Measurements from ENCODE around the gene NEK11. TPM values are rescaled to one million over a fixed set of nuclear protein-coding genes. Genes with fewer than 3 reads are reported as not detected.

The NEK11 gene
- total RNA-seq, 1 donor from 2014 or later, result 7.1 TPM

GRCh38 chr3:131323014-131323413 is 296.3 kb downstream of the NEK11 start:
- Histone ChIP-seq H3K9ac (ENCODE audit: low read length) (no peak overlapping the region), H3K27me3 (ENCODE audit: insufficient read depth, low read length) (no peaks in the 10 kb centered on the region), H3K4me3 (ENCODE audit: insufficient read depth, low read depth, low read length) (no peak overlapping the region), H4K20me1 (ENCODE audit: insufficient read depth, low read length) (no peaks in the 10 kb centered on the region), H3K79me2 (ENCODE audit: insufficient read depth, low read length) (no peaks in the 10 kb centered on the region), H2AFZ (ENCODE audit: low read depth, low read length) (no peak overlapping the region), H3K27ac (ENCODE audit: low read depth, low read length) (no peak overlapping the region), H3K4me2 (ENCODE audit: low read length) (no peak overlapping the region), H3K9me3 (ENCODE audit: insufficient read depth, low read depth, low read length) (no peaks in the 10 kb centered on the region), H3K36me3 (ENCODE audit: insufficient read depth, low read length) (no peaks in the 10 kb centered on the region), H3K4me1 (ENCODE audit: insufficient read depth, low read length) (no peaks in the 10 kb centered on the region)
- TF ChIP-seq EZH2 (IDR thresholded peaks at IDR 0.05; ENCODE audit: insufficient read depth, low read length) (no peak), CTCF (IDR thresholded peaks at IDR 0.05; ENCODE audit: insufficient read depth, low read depth, low read length) (no peak)
- H3K4me3 Mint-ChIP-seq (ENCODE audit: unreplicated experiment), result no peak overlapping the region
- peaks cover 3% of the 10 kb centered on the region for H3K36me3 Mint-ChIP-seq (ENCODE audit: low read depth, unreplicated experiment)
- DNase-seq (ENCODE audit: low read depth) (no peak), FAIRE-seq (no peak)
- H3K27ac Mint-ChIP-seq (ENCODE audit: unreplicated experiment), result no peak overlapping the region
- peaks cover 4% of the 10 kb centered on the region for H3K4me1 Mint-ChIP-seq (ENCODE audit: low read depth, unreplicated experiment)
- no peaks in the 10 kb centered on the region for H3K27me3 Mint-ChIP-seq (ENCODE audit: low read depth, unreplicated experiment)
- H3K9me3 Mint-ChIP-seq (ENCODE audit: unreplicated experiment), result no peaks in the 10 kb centered on the region

- no peak for DNase-seq (ENCODE audit: low read depth)
- Histone ChIP-seq H3K27ac (ENCODE audit: low read depth, low read length) (no peak overlapping the region), H3K9me3 (ENCODE audit: insufficient read depth, low read depth, low read length) (no peaks in the 10 kb centered on the region), H3K4me1 (ENCODE audit: insufficient read depth, low read length) (no peaks in the 10 kb centered on the region), H3K27me3 (ENCODE audit: insufficient read depth, low read length) (no peaks in the 10 kb centered on the region), H3K79me2 (ENCODE audit: insufficient read depth, low read length) (no peaks in the 10 kb centered on the region), H3K9ac (ENCODE audit: low read length) (no peak overlapping the region), H3K36me3 (ENCODE audit: insufficient read depth, low read length) (no peaks in the 10 kb centered on the region), H2AFZ (ENCODE audit: low read depth, low read length) (no peak overlapping the region), H3K4me2 (ENCODE audit: low read length) (no peak overlapping the region), H3K4me3 (ENCODE audit: insufficient read depth, low read depth, low read length) (no peak overlapping the region), H4K20me1 (ENCODE audit: insufficient read depth, low read length) (no peaks in the 10 kb centered on the region)
- H3K27ac Mint-ChIP-seq (ENCODE audit: unreplicated experiment), result no peak overlapping the region
- H3K36me3 Mint-ChIP-seq (ENCODE audit: low read depth, unreplicated experiment), result peaks cover 3% of the 10 kb centered on the region
- H3K27me3 Mint-ChIP-seq (ENCODE audit: low read depth, unreplicated experiment), result no peaks in the 10 kb centered on the region
- TF ChIP-seq EZH2 (IDR thresholded peaks at IDR 0.05; ENCODE audit: insufficient read depth, low read length) (no peak), CTCF (IDR thresholded peaks at IDR 0.05; ENCODE audit: insufficient read depth, low read depth, low read length) (no peak)
- no peaks in the 10 kb centered on the region for H3K9me3 Mint-ChIP-seq (ENCODE audit: unreplicated experiment)
- FAIRE-seq, result no peak
- H3K4me1 Mint-ChIP-seq (ENCODE audit: low read depth, unreplicated experiment), result peaks cover 4% of the 10 kb centered on the region
- H3K4me3 Mint-ChIP-seq (ENCODE audit: unreplicated experiment), result no peak overlapping the region
Observed at GRCh38 chr3:131323792-131324191, 297.1 kb downstream of the NEK11 start.

- Mint-ChIP-seq H3K9me3 (ENCODE audit: unreplicated experiment) (peaks cover 1% of the 10 kb centered on the region), H3K4me1 (ENCODE audit: low read depth, unreplicated experiment) (peaks cover 4% of the 10 kb centered on the region)
- DNase-seq (ENCODE audit: low read depth), result no peak
Observed at GRCh38 chr3:131324923-131325322, 298.2 kb downstream of the NEK11 start.

More at GRCh38 chr3:131324923-131325322, 298.2 kb downstream of the NEK11 start:
- no peaks in the 10 kb centered on the region for H3K9me3 ChIP-seq (ENCODE audit: insufficient read depth, low read depth, low read length)
- no peaks in the 10 kb centered on the region for H3K4me1 ChIP-seq (ENCODE audit: insufficient read depth, low read length)
- Mint-ChIP-seq H3K36me3 (ENCODE audit: low read depth, unreplicated experiment) (peaks cover 4% of the 10 kb centered on the region), H3K27me3 (ENCODE audit: low read depth, unreplicated experiment) (no peaks in the 10 kb centered on the region), H3K4me3 (ENCODE audit: unreplicated experiment) (no peak overlapping the region), H3K27ac (ENCODE audit: unreplicated experiment) (no peak overlapping the region)
- FAIRE-seq, result no peak
- H3K79me2 ChIP-seq (ENCODE audit: insufficient read depth, low read length), result no peaks in the 10 kb centered on the region
- no peak overlapping the region for H3K4me2 ChIP-seq (ENCODE audit: low read length)
- no peaks in the 10 kb centered on the region for H3K36me3 ChIP-seq (ENCODE audit: insufficient read depth, low read length)
- H3K27me3 ChIP-seq (ENCODE audit: insufficient read depth, low read length), result no peaks in the 10 kb centered on the region
- no peak overlapping the region for H3K27ac ChIP-seq (ENCODE audit: low read depth, low read length)
- TF ChIP-seq CTCF (IDR thresholded peaks at IDR 0.05; ENCODE audit: insufficient read depth, low read depth, low read length), result no peak
- no peak for TF ChIP-seq EZH2 (IDR thresholded peaks at IDR 0.05; ENCODE audit: insufficient read depth, low read length)
- no peak overlapping the region for H3K4me3 ChIP-seq (ENCODE audit: insufficient read depth, low read depth, low read length)
- no peak overlapping the region for H3K9ac ChIP-seq (ENCODE audit: low read length)
- no peaks in the 10 kb centered on the region for H4K20me1 ChIP-seq (ENCODE audit: insufficient read depth, low read length)
- H2AFZ ChIP-seq (ENCODE audit: low read depth, low read length), result no peak overlapping the region
